Measurements from ENCODE around the gene JAGN1. TPM values are rescaled to one million over a fixed set of nuclear protein-coding genes. Genes with fewer than 3 reads are reported as not detected.
A peak's percentile ranks its signal among the peaks of the same experiment; 100 is the strongest.
"Not testable (repeated sequence)": the region's sequence is repeated elsewhere in the genome, so short reads cannot be mapped to it uniquely, and the experiment has no call there.

Gene JAGN1
- total RNA-seq, 1 experiment from 2014 or later, result 22.6 TPM

DNA sequence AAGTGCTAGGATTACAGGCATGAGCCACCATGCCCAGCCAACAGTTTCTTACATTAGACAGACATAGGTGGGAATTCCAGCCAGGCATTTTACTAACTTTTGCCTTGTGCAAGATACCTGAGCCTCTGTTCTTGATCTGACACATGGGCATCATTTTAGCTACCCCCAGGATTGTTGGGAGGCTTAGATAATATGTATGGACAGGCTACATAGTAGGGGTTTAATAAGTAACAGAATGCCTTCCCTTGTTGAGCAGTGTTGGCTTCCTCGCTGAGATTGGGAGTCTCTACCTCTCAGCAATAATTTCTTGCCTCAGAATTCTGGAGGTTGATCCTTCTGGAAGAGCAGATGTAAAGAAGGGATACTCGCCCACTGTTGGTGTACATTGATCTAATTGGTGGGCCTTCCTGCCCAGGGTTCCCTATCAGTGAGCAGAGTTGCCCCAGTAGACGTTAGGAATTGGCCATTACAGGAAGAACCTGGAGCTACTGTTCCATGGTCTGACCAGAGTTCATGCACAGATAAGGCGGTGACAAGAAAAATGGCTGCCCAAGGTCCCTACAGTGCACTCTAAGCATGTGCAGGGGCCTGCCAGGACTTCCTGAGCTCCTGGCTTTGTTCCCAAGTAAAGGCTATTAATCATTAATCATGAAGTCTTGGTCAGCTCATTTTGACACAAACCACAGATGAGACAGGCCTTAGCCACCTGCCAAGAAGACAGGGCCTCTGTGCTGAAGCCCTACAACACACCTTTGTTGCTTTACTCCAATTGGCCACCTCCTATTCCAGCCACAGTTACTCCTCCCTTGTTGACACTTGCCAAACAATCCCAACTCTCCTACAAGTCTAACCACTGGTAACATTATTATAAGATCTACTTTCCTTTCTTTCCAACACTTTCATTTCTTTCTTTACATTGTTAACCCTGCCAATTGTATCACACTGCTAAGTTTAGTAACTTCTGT, 7.3 kb downstream of the JAGN1 start:
- peak; percentile 85 for DNase-seq (ENCODE audit: low read depth)

DNA sequence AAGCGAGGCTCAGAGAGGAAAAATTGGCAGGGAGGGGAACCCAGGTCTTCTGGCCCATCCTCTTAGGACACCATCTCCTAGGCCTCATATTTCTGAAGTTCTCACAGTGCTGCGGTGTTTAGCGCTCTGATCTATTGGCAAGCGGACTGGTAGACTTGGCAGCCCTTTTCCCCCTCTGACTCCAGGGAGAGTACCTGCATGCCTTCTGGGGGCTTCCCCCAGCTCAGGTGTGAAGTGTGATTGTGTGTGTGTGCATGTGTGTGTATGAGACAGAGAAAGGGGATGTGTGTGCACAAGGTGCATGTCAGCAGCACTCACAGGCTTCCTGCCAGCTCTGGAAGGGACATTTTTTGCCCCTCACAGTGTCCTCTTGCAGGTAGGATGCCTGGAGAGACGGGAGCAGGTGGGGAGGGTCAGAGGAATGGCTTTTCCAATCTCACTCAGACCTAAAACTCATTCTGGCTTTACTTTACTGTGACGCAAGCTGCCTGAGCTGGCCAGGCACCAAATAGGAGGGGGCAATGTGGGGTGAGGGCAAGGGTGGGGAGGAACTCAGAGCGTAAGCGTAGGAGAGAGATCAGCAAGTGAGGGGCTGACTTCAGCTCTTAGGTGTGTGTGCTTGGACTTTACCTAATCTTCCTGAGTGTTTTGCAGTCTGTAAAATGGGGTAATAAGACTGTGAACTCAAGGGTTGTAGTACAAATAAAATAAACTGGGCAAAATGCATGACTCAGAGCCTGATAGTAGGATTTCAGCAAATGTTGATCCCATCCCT, 8.2 kb downstream of the JAGN1 start:
- no peak for DNase-seq (ENCODE audit: low read depth)

DNA sequence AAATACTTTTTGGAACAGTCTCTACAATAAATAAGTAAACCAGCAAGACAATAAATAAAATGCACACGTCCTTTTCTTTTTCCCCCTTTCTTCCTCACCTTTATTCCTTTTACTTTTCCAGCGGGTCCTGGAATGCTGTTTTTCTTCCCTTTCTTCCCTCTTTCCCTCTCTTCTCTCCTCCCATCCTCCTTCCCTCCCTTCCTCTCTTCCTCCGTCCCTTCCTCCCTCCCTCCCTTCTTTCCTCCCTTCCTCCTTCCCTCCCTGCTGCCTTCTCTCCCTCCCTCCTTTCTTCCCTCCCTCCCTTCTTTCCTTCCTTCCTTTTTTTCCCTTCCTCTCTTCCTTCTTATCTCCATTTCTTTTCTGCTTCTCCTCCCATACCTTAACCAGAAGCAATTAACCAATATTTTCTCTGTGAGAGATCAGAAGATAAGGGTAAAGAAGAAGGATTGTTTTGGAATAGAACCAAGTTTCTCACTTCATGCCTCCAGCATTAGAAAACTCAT, 8.9 kb downstream of the JAGN1 start:
- no peak for DNase-seq (ENCODE audit: low read depth)

DNA sequence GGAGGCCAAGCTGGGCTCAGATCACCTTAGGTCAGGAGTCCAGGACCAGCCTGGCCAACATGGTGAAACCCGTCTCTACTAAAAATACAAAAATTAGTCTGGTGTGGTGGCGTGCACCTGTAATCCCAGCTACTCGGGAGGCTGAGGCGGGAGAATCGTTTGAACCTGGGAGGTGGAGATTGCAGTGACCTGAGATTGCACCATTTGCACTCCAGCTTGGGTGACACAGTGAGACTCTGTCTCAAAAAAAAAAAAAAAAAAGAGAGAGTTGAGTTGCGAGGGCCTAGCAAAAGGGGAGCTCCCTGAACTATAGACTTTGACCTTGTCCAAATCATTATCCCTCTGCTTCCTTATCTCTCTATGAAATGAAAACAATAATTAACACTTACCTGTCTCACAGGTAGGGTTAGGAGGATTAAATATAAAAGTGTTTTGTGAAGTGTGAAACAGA, 10.6 kb downstream of the JAGN1 start:
- DNase-seq (ENCODE audit: low read depth), result not testable (repeated sequence)

DNA sequence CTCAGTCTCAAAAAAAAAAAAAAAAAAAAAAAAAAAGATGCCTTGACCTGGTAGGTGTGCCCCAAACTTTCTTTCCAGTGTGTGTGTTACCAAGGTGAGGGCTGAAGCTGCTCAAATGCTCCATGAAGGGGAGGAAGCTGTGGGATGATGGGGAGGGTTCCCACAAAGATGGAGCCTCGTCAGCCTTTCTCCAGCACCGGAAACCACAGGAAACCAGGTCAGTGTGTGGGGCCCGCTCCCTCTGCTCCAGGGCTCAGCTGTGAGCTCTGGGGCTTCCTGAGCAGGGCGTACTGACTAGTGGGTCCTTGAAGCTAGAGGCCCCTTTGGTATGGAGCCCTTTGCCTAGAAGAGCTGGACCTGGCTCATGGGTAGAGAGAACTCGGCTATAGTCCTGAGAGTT, 11.6 kb downstream of the JAGN1 start:
- DNase-seq (ENCODE audit: low read depth), result no peak

DNA sequence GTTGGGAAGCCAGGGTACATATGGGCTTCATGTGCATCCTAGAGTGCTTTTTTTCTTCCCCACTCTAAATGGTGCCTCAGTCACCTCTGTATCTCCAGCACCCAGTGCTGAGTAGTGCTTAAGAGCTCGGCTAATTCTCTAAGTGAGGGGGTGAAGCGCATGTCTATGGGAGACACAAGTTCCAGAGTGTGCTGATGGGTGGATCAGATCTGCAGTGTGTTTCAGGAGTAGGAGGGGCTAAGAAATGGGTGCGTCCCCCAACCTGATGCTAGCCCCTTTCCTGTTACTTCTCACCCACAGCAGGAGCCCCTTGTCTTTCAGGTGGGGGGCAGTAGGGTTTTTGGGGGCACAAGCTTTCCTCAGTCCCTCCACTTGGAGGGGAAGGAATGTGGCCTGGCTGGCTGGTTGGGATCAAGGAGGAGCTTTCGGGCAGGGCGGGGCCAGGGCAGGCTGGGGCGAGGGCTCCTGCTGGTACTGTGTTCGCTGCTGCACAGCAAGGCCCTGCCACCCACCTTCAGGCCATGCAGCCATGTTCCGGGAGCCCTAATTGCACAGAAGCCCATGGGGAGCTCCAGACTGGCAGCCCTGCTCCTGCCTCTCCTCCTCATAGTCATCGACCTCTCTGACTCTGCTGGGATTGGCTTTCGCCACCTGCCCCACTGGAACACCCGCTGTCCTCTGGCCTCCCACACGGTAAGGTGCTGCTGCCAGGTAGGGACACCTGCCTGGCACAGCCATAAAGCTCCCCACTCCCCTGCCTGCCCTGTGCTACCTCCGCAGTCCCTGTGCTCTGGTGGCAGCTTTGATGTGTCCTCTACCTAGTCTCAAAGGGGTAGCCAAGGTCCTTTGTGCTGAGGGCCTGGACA, 12.2 kb downstream of the JAGN1 start, which contains the start of gene IL17RE:
Gene IL17RE, plus strand, starts transcription at position 477 of the 866 bp plus-strand sequence. Its CDS starts 85 bp downstream, at position 562.
- DNase-seq (ENCODE audit: low read depth), result no peak

DNA sequence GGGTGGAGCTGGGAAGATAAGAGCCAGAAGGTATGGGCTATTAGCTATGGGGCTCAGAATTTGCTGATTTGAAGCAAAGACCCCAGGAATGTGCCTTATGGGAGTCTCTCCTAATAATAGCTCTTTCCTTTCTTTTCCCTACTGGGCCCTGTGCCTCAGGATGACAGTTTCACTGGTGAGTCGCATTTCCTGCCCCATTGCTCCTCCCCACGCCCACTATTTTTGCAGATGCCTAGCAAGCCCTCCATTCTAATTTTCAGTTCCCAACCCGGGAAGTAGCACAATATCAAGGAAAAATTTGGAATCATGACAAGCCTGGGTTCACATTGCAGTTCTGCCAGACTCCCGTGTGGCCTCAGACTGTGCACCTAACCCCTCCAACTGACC, 12.8 kb downstream of the JAGN1 start:
- DNase-seq (ENCODE audit: low read depth), result no peak

DNA sequence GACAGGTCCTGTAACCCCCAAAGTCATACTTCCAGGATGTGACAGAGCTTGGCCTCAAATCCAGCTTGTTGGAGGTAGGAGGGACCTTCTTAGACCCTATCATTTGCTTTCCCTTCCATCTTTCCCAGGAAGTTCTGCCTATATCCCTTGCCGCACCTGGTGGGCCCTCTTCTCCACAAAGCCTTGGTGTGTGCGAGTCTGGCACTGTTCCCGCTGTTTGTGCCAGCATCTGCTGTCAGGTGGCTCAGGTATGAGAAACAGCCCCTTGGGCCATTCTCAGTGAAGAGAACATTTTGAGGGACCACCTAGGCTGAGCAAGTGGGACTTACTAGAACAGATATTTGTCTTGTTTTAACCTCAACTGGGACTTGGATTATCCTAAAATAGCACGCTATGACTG, 13.5 kb downstream of the JAGN1 start:
- DNase-seq (ENCODE audit: low read depth), result no peak

DNA sequence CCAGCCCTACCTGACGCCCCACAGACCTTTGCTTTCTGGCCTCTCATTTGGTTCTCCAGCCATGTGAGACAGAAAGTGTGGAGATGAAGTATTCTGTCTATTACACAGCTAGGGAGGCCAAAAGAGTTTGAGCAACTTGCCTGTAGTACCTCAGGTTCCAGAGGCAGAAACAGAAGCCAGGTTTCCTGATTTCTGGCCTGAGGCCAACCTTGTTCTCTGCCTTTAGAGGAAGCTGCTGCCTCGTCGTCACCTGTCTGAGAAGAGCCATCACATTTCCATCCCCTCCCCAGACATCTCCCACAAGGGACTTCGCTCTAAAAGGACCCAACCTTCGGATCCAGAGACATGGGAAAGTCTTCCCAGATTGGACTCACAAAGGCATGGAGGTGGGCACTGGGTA, 16.1 kb downstream of the JAGN1 start:
- no peak for DNase-seq (ENCODE audit: low read depth)

DNA sequence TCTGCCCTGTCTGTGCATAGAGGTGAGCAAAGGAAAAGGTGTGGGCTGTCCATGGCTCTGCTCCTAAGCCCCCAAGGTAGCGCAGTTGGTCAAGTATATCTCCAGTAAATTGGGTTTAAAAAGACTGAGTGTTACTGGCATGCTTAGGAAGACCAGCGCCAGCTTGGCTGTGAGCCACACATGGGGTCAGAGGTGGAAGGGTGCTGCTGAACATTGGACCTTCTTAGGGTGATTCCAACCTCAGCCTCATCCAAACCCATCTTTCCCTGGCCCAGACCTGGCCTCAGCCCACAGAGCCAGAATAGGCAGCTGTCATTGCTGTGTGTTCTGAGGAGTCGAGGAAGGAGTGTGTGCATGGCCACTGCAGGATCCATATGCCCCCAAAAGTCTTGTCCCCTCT, 17.9 kb downstream of the JAGN1 start:
- no peak for DNase-seq (ENCODE audit: low read depth)

DNA sequence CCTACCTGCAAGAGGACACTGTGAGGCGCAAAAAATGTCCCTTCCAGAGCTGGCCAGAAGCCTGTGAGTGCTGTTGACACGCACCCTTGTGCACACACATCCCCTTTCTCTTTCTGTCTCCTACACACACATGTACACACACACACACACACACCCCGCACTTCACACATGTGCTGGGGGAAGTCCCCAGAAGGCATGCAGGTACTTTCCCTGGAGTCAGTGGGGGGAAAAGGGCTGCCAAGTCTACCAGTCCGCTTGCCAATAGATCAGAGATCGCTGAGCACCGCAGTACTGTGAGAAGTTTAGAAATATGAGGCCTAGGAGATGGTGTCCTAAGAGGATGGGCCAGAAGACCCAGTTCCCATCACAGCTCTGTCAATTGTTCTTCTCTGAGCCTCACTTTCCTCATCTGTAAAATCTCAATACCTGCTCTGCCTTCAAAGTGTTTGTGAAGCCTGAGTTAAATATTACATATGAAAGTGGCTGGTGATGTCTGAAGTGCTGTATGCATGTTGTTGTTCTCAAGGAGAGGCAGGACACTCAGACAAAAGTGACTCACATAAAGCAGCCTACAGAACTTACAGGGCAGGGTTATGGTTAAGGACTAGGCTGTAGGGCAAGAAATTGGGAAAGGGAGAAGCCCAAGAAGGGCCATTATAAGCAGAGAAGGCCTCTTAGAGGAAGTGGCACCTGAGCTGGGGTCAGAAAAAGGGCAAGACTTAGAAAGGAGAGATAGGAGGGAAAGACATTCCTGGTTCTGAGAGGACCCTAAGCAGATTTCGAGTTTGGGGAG, 19.0 kb downstream of the JAGN1 start:
- no peak for DNase-seq (ENCODE audit: low read depth)

DNA sequence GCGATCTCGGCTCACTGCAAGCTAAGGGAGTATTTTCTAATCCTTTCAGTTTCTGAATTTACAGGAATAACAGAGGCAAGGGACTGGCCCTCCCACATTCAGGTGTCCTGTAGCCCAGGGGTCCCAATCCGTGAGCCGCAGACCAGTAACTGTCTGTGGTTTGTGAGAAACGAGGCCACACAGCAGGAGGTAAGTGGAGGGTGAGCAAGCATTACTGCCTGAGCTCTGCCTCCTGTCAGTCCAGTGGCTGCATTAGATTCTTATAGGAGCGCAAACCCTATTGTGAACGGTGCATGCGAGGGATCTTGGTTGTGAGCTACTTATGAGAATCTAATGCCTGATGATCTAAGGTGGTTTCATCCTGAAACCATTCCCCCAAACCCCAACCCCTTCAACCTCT, 21.5 kb downstream of the JAGN1 start:
- no peak for DNase-seq (ENCODE audit: low read depth)

DNA sequence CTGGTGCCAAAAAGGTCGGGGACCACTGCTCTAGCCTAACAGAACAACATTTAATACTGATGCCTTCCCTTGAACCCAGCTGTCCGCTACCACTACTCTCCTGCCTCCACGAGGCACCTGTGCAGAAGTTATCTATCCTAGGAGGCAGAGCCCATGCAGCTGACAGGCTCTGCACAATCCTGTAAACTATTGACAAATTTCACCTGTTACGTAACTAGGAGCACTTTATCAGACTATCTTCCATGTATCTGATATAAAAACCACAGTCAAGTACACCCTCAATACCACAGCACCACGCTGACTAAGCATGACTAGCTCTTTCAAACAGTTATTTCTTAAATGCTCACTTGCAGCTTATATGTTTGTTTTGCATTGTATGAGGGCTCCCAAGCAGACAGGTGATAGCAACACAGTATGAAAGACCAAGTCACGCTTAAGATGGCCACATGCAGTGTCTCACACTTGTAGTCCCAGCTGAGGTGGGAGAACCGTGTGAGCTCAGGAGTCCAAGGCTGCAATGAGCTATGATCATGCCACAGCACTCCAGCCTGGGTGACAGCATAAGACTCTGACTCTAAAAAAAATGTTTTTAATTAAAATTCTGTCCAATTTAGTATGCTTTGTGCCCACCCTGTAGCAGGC, 22.0 kb downstream of the JAGN1 start:
- DNase-seq (ENCODE audit: low read depth), result peak; percentile 73

DNA sequence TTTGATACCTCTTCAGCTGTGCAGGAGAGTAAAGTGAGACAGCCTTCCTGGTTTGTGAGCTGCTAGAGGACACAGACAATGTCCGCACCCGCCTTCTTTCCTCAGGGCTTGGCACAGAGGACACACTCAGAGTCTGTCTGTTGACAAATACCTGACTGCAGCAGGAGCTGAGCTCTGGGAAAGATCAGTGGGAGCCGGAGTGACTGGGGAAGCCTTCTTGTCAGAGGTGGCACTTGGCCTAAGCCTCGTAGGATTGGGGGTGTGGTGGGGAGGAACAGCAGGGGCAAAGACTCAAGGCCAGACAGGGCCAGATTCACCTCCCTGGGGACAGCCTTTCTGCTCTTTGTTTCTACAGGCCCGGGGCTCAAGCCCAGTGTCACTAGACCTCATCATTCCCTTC, 23.2 kb downstream of the JAGN1 start:
- no peak for DNase-seq (ENCODE audit: low read depth)

DNA sequence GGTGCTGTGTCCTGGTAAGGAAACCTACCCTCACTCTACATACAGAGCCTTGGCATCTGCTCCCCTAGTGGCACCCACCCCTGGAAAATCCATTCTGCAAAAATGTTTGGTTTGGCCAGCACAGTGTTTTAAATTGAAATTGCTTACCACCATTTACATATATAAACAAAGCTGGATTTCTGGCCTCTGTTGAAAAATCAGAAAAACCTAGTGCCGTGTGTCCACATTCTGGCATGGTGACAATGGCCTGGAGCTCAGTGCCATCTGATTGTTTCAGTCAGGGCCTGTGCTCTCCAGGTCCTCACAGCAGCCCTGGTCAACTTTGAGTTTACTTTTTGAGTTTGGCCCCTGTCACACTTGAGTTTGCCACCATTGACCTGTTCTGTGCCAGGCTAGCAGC, 23.6 kb downstream of the JAGN1 start:
- DNase-seq (ENCODE audit: low read depth), result peak; percentile 43

DNA sequence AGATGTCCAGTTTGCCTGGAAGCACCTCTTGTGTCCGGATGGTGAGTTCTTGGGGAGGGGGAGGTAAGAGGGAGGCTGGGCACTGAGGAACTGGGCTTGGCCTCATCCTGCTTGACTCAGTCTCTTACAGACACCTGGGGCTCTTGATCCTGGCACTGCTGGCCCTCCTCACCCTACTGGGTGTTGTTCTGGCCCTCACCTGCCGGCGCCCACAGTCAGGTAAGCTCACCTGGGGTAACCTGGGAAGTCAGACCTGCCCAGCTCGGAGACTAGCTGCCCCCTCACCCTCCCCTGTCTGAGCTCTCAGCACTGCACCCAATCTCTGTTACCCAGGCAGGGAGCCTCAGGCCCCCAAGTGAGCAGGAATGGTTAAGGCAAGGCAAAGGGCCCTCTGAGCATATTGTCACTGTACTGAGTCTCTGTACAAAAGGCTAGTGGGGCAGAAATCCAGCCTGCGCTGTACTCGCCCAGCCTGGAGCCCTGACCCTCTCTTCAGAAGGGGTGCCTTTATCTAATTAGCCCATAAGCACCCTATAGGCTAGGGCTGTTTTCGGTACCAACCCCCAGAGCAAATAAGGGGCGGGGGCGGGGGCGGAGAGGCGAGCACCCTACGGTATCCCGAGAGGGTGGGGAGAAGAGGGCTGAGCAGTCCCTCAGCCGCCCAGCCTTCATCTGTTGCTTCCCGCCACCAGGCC, 24.3 kb downstream of the JAGN1 start:
- no peak for DNase-seq (ENCODE audit: low read depth)

DNA sequence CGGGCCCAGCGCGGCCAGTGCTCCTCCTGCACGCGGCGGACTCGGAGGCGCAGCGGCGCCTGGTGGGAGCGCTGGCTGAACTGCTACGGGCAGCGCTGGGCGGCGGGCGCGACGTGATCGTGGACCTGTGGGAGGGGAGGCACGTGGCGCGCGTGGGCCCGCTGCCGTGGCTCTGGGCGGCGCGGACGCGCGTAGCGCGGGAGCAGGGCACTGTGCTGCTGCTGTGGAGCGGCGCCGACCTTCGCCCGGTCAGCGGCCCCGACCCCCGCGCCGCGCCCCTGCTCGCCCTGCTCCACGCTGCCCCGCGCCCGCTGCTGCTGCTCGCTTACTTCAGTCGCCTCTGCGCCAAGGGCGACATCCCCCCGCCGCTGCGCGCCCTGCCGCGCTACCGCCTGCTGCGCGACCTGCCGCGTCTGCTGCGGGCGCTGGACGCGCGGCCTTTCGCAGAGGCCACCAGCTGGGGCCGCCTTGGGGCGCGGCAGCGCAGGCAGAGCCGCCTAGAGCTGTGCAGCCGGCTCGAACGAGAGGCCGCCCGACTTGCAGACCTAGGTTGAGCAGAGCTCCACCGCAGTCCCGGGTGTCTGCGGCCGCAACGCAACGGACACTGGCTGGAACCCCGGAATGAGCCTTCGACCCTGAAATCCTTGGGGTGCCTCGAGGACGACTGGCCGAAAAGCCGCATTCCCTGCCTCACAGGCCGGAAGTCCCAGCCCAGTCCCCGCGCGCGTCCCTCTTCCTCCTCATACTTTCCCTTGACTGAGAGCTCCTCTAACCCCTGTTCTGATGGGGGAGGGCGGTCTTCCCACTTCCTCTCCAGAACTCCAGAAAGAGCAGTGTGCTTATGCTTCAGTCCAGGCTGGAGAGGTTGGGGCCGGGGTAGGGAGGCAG, 25.1 kb downstream of the JAGN1 start:
- peak; percentile 67 for DNase-seq (ENCODE audit: low read depth)

DNA sequence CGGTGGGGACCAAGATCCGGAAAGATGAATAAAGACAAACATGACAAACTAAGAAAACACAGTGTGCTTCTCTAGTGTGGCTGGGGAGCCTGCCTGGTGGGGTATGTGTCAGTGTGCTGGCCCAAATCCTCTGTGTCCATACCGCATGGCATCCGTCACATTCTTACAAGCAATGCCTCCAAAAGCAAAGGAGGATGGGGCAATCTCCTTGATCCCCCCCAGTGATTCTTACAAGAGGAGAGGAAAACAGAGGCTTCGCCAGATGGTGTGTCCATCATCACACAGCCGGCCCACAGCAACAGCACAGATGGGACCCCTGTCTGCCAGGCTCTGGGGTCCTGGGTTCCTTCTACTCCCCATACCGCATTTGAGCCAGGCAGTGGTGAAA, 25.9 kb downstream of the JAGN1 start:
- DNase-seq (ENCODE audit: low read depth), result peak; percentile 41

Measured in M059J (cell line).